Right hindlimb (tissue), 1 donor: ENCODE results near the gene ZNF222.

ENCODE experiments used
- DNase-seq: peaks from one replicate; pipeline ENCODE4 v3.0.0-alpha.2; 2018

Gene ZNF222

DNA sequence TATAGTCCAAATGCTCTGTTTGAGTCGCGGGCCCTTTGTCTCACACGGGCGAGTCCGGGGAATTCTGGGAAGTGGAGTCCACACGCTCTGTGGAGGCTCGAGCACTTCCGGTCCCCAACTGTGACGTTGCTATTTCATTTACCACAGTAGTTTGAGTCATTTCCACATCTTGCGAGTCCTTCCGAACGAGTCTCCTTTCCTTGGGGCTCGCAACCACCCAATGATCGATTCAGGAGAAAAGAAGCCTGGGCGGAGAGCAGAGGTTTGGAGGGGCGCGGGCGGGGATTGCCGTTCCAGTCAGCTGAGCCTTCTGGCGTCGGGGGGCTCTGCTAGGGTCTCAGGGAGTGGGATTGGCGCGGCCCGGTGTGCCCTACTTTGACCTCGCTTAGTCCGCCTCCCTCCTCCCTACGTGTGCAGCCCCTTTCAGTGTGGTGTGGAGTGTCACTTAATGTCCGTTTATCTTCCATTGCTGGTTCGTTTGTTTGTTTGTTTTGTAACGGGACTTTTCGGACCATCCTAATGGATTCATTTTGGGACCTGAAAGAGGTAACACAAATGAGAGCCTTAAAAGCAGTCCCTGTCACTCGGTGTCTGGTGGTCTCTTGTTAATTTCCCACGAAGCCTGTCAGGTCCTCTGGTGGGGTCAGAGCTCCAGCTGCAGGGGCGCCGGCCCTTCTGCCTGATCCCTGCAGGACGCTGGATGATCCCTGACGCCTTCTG, at the start of gene ZNF222:
ZNF222 (plus strand) TSS at position 163 of the 720 bp plus-strand sequence; CDS start at position 221, 58 bp downstream.
- peak; percentile 91 for DNase-seq

DNA sequence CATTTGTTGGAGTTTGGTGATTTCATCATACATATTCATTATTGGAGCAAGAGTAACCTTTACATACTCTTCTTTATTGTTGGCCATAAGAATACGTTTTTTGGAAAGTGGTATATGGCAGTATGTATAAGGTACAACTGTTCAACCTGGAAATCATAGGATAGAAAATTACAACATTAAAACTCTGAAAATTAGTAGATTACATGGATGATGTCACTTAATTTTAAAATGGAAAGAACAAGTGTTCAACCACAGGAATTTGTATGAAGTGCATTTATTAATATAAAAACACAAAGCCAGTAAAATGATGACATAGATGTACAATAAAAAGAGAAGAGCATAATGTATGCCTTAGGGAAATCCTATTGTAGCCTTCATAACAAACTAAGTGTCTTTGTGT, 48.4 kb upstream of the ZNF222 start:
- DNase-seq = no peak

DNA sequence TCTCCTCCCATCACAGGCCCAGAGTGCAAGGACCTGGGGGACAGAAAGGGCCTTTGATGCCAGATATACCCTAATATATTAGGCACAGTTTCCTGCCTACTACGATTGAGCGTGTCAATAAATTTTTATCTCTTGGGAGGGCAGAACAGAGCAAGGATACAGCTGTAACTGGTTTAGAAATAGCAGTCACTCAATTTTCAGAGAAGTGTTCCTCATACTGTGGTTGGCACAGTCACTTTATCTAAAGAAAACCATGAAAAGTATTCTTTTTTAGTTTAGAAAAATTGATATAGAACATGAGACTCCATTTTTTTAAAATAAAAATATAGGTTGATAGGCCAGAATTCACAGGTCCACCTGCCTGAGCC, 41.7 kb upstream of the ZNF222 start:
- no peak for DNase-seq

DNA sequence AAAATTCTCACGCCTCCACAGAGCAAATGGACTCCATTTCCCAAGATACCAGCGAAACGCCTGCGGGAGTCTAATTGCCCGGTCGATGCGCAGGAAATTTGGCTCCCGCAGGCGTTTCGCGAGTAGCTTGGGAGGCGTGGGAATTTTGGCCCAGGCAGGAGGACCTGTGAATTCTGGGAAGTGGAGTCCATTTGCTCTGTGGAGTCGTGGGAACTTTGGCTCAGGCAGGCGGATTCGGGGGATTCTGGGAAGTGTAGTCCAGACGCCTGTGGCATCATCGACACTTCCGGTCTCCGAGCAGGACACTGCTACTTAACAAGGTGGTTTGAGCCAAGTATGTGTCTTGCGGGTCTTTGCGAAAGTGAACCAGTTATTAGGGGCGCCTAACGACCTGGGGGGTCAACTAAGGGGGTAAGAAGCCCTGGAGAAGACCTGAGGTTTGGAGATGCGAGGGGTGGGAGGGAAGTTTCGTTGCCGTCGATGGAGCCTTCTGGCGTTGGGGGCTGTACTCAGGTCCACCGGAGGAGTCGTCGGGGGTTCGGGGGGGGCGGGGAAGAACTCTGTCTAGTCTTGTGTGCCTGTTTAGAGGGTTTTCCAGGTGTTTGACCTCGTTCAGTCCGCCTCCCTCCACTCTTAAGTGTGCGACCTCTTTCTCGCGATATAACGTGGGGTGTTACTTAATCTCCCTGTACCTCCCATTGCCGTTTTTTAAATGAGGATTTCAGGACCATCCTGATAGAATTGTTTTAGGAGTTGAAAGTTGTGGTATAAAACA, 41.1 kb upstream of the ZNF222 start, which contains the start of gene ZNF155:
ZNF155 (plus strand) TSS at position 277 of the 775 bp plus-strand sequence. CDS start 4,356 bp downstream, outside the sequence.
- DNase-seq = peak; percentile 95

DNA sequence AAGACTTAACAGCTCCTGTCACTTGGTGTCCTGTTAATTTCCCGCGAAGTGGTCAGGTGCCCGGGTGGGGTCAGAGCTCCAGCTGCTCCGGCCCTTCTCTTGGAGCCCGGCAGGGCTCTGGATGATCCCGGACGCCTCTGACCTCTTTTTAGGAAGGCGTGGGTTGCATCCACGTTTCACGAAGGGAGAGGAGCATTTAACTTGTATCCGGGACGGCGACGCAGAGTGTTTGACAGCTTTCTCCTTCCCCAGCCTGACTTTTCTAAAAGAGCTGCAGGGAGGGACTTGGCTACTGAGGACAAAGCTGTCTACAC, 40.5 kb upstream of the ZNF222 start:
- no peak for DNase-seq

DNA sequence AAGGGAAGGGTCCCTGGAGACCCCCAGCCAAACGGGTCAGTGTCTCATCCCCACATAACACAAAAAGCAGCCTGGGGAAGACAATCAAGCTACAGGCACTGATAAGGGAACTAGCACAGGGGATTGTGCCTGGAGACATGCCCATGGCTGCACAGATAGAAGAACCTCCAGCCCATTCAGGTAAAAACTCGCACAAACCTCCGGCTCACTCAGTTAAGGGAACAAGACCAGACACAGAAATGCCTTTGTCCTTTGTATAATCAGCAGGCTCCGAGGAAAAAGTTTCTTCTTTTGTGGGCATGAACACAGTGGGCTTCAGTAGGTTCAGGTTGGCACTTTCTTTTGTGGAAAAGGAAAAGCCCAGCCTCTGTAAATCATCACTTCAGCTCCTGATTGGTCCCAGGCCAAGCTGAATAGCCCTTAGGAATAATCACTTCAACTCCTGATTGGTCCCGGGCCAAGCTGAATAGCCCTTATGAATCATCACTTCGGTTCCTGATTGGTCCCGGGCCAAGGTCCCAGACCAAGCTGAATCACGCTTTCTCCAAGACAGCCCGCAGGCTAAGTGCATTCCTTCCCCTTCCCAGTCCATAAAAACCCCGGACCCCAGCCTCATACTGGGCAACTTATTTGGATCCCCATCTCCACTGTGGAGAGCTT, 27.4 kb upstream of the ZNF222 start:
- no peak for DNase-seq

DNA sequence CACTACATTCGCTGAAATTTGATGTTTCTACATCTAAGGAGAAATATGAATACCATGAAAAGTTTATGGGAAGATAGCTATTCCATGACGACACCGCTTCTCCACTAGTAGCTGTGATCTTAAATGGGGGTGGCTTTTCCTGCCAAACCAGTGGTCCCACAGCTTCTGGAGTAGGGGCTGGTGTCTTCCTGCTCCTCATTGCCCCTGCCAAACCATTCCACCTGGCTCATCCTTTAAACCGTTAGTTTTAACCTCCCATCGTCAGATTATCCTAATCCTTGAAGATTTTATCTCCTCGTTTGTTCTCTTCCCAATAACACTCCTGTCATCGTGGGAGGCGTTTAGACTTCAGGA, 23.0 kb upstream of the ZNF222 start:
- DNase-seq = no peak

DNA sequence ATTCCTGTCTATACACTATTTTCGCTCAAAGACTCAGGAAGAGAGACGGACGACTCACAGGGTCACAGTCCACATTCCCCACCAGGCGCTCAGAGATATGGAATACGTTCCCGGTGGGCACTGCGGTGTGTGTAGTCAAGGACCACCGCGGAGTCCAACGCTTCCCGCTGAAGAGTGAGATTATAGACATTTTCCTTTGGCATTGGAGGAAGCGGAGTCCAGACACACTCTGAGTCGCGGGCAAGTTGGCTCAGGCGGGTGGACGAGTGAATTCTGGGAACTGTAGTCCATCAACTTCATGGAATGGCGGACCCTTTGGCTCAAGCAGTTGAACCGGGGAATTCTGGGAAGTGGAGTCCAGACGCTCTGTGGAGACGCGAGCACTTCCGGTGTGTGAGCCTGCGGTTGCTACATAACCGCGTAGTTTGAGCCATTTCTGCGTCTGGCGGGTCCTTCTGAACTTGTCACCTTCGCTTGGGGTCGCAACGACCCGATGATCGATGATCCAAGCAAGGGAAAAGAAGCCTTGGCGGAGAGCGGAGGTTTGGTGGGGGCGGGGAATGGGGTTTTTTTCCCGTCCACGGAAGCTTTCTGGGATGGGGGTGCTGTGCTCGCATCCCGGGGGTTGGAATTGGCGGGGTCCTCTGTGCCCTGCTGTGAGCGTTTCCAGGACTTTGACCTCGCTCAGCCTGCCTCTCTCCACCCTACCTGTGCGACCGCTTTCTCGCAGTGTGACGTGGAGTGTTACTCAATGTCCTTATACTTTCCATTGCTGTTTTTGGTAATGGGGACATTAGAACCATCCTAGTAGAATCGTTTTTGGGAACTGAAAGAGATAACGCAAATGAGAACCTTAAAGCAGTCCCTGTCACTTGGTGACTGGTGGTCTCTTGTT, 22.4 kb upstream of the ZNF222 start, which contains the start of gene ZNF230:
ZNF230 (plus strand) TSS at position 392 of the 895 bp plus-strand sequence. CDS start 4,122 bp downstream, outside the sequence.
- DNase-seq = peak; percentile 96

DNA sequence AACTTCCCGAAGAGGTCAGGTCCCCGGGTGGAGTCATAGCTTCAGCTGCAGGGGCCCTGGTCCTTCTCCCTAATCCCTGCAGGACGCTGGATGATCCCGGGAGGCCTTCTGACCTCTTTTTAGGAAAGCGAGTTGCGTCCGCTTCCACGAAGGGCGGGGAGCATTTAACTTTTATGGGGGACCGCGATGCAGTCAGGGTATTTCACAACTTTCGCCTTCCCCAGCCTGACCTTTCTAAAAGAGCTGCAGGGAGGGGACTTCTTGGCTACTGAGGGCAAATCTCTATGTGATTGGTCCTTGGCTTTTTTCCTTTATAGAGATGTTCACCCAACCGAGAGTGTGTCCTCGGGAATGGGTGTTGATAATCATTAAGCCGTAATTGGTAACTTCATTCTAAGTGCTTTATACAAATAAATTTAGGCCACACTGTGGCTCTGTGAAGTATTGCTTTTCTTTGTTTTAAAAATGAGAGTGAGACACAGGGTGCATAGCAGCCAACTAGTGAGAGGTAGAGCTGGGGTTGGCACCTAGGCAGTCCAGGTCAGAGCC, 21.6 kb upstream of the ZNF222 start:
- DNase-seq = no peak

DNA sequence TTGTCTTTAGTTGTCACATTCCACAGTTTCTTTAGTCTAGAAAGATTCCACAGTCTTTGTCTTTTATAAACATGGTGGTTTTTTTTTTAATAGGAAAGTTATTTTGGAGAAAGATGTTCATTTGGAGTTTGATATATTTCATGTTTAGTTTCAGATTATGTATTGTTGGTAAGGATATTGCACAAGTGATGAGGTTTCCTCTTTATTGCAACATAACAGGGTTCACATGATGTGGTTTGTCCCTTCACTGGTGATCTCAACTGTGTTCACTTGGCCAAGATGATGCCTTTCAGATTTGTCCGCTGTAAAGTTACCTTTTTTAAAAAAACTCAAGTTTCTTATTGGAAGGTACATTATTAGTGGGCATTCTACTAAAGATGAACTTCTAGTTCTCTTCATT, 19.2 kb upstream of the ZNF222 start:
- no peak for DNase-seq

DNA sequence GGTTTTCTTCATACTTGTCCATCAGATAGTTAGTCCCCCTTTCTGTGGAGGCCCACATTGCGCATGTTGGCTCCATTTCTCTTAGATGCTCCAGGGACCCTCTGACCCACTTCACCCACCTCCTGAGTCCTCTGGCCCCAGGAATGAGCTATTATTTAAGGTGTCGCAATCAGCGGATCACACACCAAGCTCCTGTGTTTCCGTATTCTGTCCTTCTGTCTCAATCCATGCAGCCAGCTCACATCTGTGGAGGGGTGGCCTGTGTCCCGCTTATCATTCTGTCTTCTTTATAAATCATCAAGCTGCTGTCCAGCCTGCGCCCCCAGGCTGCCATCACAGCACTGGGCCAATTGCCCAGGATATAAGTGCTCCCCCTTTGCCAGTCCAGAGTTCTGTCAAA, 17.7 kb upstream of the ZNF222 start:
- DNase-seq = no peak

DNA sequence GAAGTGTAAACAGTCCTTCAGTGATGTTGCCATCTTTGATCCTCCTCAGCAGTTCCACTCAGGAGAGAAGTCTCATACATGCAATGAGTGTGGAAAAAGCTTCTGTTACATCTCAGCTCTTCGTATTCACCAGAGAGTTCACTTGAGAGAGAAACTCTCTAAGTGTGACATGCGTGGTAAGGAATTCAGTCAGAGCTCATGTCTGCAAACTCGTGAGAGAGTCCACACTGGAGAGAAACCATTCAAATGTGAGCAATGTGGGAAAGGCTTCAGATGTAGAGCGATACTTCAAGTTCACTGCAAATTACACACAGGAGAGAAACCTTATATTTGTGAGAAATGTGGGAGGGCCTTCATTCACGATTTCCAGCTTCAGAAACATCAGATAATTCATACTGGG, 14.7 kb upstream of the ZNF222 start:
- DNase-seq = no peak

DNA sequence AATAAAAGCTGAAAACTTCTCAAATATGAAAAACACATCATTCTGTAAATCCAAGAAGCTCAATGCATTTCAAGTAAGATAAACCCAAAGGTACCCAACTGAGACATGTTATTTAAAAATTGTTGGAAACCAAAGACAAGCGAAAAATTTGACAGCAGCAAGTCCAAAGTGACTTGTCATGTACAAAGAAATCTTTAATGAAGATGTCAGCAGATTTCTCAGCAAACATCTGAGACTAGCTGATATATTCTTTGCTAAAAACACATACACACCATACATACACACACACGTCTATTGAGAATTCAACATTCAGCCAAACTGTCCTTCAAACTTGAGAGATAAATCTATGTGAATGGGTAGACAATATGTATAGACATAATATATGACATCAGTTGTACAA, 5.7 kb upstream of the ZNF222 start:
- DNase-seq = no peak

DNA sequence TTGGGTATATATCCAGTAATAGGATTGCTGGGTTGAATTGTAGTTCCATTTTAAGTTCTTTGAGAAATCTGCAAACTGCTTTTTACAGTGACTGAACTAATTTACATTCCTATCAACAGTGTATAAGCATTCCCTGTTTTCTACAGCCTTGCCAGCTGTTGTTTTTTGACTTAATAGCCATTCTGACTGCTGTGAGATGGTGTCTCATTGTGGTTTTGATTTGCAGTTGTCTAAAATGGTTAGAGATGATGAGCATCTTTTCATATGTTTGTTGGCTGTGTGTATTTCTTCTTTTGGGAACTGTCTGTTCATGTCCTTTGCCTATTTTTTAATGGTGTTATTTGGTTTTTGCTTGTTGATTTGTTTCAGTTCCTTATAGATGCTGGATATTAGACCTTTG, 4.0 kb upstream of the ZNF222 start:
- no peak for DNase-seq

DNA sequence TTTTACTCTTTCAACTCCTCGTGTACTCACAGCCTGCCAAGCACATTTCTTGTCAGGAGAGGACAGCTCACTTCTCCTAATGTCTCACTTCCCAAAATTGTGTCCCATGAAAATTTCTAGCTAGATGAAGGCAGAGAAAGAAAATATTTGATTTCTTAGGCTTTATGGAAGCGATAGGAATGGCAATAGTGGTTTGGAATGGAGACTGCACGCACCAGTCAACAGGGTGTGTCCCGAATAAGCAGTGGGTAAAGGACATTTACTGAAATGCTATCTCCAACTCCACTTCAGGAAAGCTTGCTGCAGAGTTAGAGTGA, 321 bp upstream of the ZNF222 start:
- no peak for DNase-seq

DNA sequence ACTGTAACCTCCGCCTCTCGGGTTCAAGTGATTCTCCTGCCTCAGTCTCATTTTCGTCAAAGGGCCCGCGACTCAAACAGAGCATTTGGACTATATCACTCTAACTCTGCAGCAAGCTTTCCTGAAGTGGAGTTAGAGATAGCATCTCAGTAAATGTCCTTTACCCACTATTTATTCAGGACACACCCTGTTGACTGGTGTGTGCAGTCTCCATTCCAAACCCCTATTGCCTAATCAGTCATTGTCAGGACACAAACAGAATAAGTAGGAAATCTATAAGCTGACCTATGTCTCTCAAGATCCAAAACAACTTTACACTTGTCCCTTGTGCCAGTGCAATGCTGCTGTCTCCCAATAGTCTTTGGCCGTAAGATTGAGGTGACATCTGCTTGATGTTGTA, 1.4 kb downstream of the ZNF222 start:
- DNase-seq = no peak

DNA sequence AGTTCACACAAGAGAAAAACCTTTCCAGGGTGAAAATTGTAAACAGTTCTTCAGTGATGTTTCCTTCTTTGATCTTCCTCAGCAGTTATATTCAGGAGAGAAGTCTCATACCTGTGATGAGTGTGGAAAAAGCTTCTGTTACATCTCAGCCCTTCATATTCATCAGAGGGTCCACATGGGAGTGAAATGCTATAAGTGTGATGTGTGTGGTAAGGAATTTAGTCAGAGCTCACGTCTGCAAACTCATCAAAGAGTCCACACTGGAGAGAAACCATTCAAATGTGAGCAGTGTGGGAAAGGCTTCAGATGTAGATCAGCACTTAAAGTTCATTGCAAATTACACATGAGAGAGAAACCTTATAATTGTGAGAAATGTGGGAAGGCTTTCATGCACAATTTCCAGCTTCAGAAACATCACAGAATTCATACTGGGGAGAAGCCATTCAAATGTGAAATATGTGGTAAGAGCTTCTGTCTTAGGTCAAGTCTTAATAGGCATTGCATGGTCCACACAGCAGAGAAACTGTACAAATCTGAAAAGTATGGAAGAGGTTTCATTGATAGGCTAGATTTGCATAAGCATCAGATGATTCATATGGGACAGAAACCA, 6.9 kb downstream of the ZNF222 start:
- no peak for DNase-seq

DNA sequence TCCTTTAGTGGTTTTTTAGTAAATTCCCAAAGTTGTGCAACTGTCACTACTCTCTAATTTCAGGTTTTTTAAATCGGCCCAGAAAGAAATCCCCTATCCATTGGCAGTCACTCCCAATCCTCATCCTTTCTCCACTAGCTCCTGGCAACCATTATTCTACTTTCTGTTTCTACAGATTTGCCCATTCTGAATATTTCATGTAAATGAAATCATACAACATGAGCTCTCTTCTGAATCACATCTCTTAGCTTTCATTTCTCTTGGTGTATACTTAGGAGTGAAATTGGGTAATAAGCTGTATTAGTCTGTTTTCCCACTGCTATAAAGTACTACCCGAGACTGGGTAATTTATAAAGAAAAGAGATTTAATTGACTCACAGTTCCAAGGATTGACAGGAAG, 17.0 kb downstream of the ZNF222 start:
- DNase-seq = no peak

DNA sequence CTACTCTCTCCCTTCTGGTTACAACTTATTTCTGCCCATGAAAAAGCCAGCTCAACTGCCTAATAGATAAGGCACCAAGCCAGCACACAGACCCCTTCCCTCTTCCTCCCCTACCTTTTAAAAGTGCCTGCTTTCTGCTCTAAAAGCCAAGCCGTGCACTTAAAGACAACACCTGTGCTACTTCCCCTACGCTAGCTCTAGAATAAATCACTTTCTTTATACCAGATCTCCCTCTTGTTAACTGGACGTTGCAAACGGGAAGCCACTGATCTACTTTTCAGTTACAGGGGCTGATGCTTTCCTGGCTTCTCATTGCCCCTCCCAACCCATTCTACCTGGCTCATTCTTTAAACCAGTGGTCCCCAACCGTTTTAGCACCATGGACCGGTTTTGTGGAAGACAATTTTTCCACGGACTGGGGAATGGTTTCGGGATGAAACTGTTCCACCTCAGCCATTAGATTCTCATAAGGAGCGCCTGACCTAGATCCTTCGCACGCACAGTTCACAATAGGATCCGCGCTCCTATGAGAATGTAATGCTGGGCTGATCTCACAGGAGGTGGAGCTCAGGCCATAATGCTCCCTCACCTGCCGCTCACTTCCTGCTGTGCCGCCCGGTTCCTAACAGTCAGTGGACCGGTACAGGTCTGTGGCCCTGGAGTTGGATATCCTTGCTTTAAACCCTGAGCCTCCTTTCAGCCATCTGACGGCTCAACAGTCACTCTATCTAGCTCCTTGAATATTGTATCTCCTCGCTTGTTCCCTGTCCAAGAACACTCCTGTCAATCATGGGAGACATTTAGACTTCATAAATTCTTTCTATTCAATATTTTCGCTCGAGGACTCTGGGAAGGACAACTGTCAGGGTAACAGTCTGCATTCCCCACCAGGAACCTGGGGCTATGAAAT, 25.8 kb downstream of the ZNF222 start:
- no peak for DNase-seq

DNA sequence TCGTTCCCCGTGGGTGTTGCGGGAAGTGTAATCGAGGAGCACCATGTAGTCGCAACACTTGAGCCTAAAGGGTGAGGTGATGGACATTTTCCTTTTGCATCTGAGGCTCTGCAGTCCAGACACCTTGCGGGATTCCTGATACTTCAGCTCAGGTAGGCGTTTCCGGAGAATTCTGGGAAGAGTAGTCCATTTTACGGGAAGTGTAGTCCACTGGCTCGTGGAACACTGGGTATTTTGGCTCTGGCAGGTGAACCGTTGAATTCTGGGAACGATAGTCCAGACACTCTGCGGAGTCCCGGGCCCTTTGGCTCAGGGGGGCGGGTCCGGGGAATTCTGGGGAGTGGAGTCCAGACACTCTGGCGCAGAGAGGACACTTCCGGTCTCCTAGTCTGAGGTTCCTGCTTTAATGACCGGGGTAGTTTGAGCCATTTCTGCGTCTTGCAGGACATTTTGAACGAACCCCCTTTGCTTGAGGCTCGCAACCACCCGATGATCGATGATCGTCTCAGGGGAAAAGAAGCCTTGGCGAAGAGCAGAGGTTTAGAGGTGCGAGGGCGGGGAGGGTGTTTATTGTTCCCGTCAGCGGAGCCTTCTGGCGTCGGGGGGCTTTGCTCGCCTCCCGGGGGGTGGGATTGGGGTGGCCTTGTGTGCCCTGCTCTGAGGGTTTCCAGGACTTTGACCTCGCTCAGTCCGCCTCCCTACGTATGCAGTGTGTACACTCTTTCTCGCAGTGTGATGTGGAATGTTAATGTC, 26.6 kb downstream of the ZNF222 start, which contains the start of gene ZNF223:
ZNF223 (plus strand) TSS at position 387 of the 753 bp plus-strand sequence. CDS start 3,141 bp downstream, outside the sequence.
- peak; percentile 98 for DNase-seq
